ENCODE measurements around the gene TMBIM4. TPM values are rescaled to one million over a fixed set of nuclear protein-coding genes. Genes with fewer than 3 reads are reported as not detected.

Gene TMBIM4
- total RNA-seq, 1 experiment from 2014 or later = 36.3 TPM

GRCh38 chr12:66196806-66197205, 27.0 kb upstream of the TMBIM4 start:
- H3F3A ChIP-seq (ENCODE audit: low read length, unreplicated experiment) = no peaks in the 10 kb centered on the region
- H3K9me2 ChIP-seq (replicated peaks; ENCODE audit: low read length) = no peaks in the 10 kb centered on the region
- H3K4me2 ChIP-seq (ENCODE audit: low read length) = no peak overlapping the region
- H4K20me1 ChIP-seq (ENCODE audit: low read length) = no peaks in the 10 kb centered on the region
- peaks cover 27% of the 10 kb centered on the region for H3K27me3 ChIP-seq (ENCODE audit: low read length)
- no peaks in the 10 kb centered on the region for H3K36me3 ChIP-seq (ENCODE audit: low read depth, low read length)
- ATAC-seq = no peak
- H3K27ac ChIP-seq (ENCODE audit: low read length) = no peak overlapping the region
- no peak for DNase-seq
- intact Hi-C loops (cut with micrococcal nuclease) = no loop called here
- no peaks in the 10 kb centered on the region for H3K4me1 ChIP-seq (ENCODE audit: insufficient read depth, low read length)
- ChIA-PET POLR2A (ENCODE audit: unreplicated experiment) (no interaction called here), CTCF (no interaction called here)
- H3K9ac ChIP-seq (ENCODE audit: low read length) = no peak overlapping the region
- H3K9me3 ChIP-seq (ENCODE audit: low read length) = no peaks in the 10 kb centered on the region
- no peak overlapping the region for H3K4me3 ChIP-seq (ENCODE audit: low read length)
- no peak overlapping the region for H2AFZ ChIP-seq (ENCODE audit: low read length)
- H3K79me2 ChIP-seq (ENCODE audit: low read length) = no peaks in the 10 kb centered on the region
- TF ChIP-seq, protein P1, sequence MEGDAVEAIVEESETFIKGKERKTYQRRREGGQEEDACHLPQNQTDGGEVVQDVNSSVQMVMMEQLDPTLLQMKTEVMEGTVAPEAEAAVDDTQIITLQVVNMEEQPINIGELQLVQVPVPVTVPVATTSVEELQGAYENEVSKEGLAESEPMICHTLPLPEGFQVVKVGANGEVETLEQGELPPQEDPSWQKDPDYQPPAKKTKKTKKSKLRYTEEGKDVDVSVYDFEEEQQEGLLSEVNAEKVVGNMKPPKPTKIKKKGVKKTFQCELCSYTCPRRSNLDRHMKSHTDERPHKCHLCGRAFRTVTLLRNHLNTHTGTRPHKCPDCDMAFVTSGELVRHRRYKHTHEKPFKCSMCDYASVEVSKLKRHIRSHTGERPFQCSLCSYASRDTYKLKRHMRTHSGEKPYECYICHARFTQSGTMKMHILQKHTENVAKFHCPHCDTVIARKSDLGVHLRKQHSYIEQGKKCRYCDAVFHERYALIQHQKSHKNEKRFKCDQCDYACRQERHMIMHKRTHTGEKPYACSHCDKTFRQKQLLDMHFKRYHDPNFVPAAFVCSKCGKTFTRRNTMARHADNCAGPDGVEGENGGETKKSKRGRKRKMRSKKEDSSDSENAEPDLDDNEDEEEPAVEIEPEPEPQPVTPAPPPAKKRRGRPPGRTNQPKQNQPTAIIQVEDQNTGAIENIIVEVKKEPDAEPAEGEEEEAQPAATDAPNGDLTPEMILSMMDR (conservative IDR thresholded peaks at IDR 0.05; ENCODE audit: low read depth, low read length) = no peak
- TF ChIP-seq EZH2phosphoT487 (IDR thresholded peaks at IDR 0.05; ENCODE audit: borderline replicate concordance, low read length) (no peak), EZH2 (IDR thresholded peaks at IDR 0.05; ENCODE audit: low read length, unreplicated experiment) (no peak)
- no TSS peak for BruUV-seq (replicated peaks)

DNA sequence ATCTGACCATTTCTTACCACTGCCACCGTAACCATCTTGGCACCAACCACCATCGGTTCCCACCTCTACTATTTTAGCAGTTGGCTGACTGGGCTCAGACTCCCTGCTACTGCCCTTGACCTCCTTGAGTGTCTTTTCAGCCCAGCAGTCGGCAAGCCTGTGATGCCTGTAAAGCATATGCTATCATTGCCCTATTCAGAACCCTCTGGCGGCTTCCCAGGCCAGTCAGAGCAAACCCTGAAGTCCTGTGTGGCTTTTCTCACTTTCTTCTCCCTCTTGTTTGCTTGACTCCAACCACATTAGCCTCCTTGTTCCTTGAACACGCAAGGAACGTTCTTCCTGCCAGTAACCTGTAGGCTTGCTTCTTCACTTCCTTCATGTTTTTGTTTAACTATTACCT, 25.4 kb upstream of the TMBIM4 start:
- Histone ChIP-seq H3K36me3 (ENCODE audit: low read depth, low read length) (no peaks in the 10 kb centered on the region), H3K9ac (ENCODE audit: low read length) (no peak overlapping the region), H3K9me3 (ENCODE audit: low read length) (no peaks in the 10 kb centered on the region), H3K79me2 (ENCODE audit: low read length) (no peaks in the 10 kb centered on the region), H3K4me1 (ENCODE audit: insufficient read depth, low read length) (no peaks in the 10 kb centered on the region), H3K27me3 (ENCODE audit: low read length) (peaks cover 19% of the 10 kb centered on the region), H3K4me3 (ENCODE audit: low read length) (no peak overlapping the region), H3K4me2 (ENCODE audit: low read length) (no peak overlapping the region), H4K20me1 (ENCODE audit: low read length) (no peaks in the 10 kb centered on the region), H3K27ac (ENCODE audit: low read length) (no peak overlapping the region), H2AFZ (ENCODE audit: low read length) (peak overlapping the region; percentile 10; the same call in 1 of the 2 replicates), H3F3A (ENCODE audit: low read length, unreplicated experiment) (no peaks in the 10 kb centered on the region), H3K9me2 (replicated peaks; ENCODE audit: low read length) (no peaks in the 10 kb centered on the region)
- intact Hi-C loops (cut with micrococcal nuclease) = no loop called here
- POLR2A ChIA-PET (ENCODE audit: unreplicated experiment) = no interaction called here
- ATAC-seq (no peak), DNase-seq (no peak)
- no TSS peak for BruUV-seq (replicated peaks)
- TF ChIP-seq, protein P1 (conservative IDR thresholded peaks at IDR 0.05; ENCODE audit: low read depth, low read length) = no peak
- TF ChIP-seq EZH2 (IDR thresholded peaks at IDR 0.05; ENCODE audit: low read length, unreplicated experiment) = no peak
- TF ChIP-seq EZH2phosphoT487 (IDR thresholded peaks at IDR 0.05; ENCODE audit: borderline replicate concordance, low read length) = no peak
- CTCF ChIA-PET = no interaction called here

DNA sequence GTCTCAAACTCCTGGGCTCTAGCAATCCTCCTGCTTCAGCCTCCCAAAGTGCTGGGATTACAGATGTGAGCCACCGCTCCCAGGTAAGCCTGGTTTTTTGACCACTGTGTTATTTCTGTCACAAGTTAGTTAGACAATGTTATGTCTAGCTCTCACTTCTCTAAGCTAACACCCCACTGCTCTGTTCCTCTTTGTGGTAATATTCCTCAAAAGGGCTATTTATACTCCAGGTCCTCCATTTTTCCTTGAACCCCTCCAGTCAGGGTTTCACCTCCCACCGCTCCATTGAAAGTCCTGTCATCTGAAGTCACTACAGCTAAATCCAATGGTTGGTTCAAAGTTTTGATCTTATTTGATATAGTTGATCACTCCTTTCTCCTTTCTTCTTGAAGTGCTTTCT, 24.3 kb upstream of the TMBIM4 start:
- Histone ChIP-seq H3K4me2 (ENCODE audit: low read length) (no peak overlapping the region), H3K36me3 (ENCODE audit: low read depth, low read length) (no peaks in the 10 kb centered on the region), H3K27me3 (ENCODE audit: low read length) (peaks cover 19% of the 10 kb centered on the region), H3K9me2 (replicated peaks; ENCODE audit: low read length) (no peaks in the 10 kb centered on the region), H2AFZ (ENCODE audit: low read length) (no peak overlapping the region), H3K27ac (ENCODE audit: low read length) (no peak overlapping the region), H3K9ac (ENCODE audit: low read length) (no peak overlapping the region), H3K4me3 (ENCODE audit: low read length) (no peak overlapping the region), H3K79me2 (ENCODE audit: low read length) (no peaks in the 10 kb centered on the region), H3F3A (ENCODE audit: low read length, unreplicated experiment) (no peaks in the 10 kb centered on the region), H3K9me3 (ENCODE audit: low read length) (no peaks in the 10 kb centered on the region), H3K4me1 (ENCODE audit: insufficient read depth, low read length) (no peaks in the 10 kb centered on the region), H4K20me1 (ENCODE audit: low read length) (no peaks in the 10 kb centered on the region)
- BruUV-seq (replicated peaks) = no TSS peak
- no peak for TF ChIP-seq EZH2 (IDR thresholded peaks at IDR 0.05; ENCODE audit: low read length, unreplicated experiment)
- TF ChIP-seq EZH2phosphoT487 (IDR thresholded peaks at IDR 0.05; ENCODE audit: borderline replicate concordance, low read length) = no peak
- TF ChIP-seq, protein P1 (conservative IDR thresholded peaks at IDR 0.05; ENCODE audit: low read depth, low read length) = no peak
- intact Hi-C loops (cut with micrococcal nuclease) = no loop called here
- DNase-seq = no peak
- POLR2A ChIA-PET (ENCODE audit: unreplicated experiment) = no interaction called here
- ATAC-seq = no peak
- CTCF ChIA-PET = no interaction called here

All from PC-3 (cell line).